Stimulated activated CD8-positive, alpha-beta memory T cell treated with anti-CD3 and anti-CD28 coated beads, Interleukin-4, amount 100 ng/mL, for 1 hour (primary cell): ENCODE data around the gene GJA10.

Source experiments
- DNase-seq, 2 donors: peaks; one replicate each; pipeline ENCODE4 v3.0.0-alpha.2; 2020; ENCODE audit warnings: low read depth in 2 of 2, low spot score in 1 of 2

The GJA10 gene

GRCh38 chr6:89942601-89943000, 48.3 kb downstream of the GJA10 start:
- no peak for DNase-seq

GRCh38 chr6:89944181-89944755, 50.0 kb downstream of the GJA10 start:
- DNase-seq, result no peak

- DNase-seq, result no peak
These were observed 50.6 kb downstream of the GJA10 start for GRCh38 chr6:89944826-89945407.
